H1 (cell line): ENCODE measurements around the gene KPNA4. TPM values are rescaled to one million over a fixed set of nuclear protein-coding genes. Genes with fewer than 3 reads are reported as not detected.

Source experiments
- CTCF ChIA-PET: fragments of 300-600 bp; sonication (Branson Sonifier 250); formaldehyde crosslinking; loops from one replicate; lab custom pipeline; 2021; ENCODE audit not compliant: partially characterized antibody; lab: Charles Lee
- POLR2A ChIA-PET: fragments of 300-600 bp; sonication (Branson Sonifier 250); formaldehyde crosslinking; loops from one replicate; lab custom pipeline; 2021; ENCODE audit warnings: inconsistent platforms; ENCODE audit not compliant: partially characterized antibody; lab: Charles Lee
- DNase-seq, 2 experiments: peaks; one replicate each; pipeline versions ENCODE4 v3.0.0 to v3.0.0-alpha.2; 2010 to 2022; ENCODE audit warnings: low spot score in 2 of 2, low read depth in 1 of 2, mixed read lengths in 1 of 2
- FAIRE-seq: peaks from 2 replicates; lab custom pipeline; 2011; peaks lifted over from hg19 to GRCh38; lab: Jason Lieb, UNC
- H2AFZ ChIP-seq: 2 replicates; pipeline ENCODE4 v1.8.1; 2012; ENCODE audit warnings: low read length, inconsistent platforms
- H2AK5ac ChIP-seq: 2 replicates; pipeline ENCODE4 v1.6.1; 2013; ENCODE audit warnings: low read depth, low read length
- H2BK120ac ChIP-seq: replicated peaks from 2 replicates; pipeline ENCODE3; 2013; ENCODE audit warnings: low read depth, low read length, inconsistent platforms
- H2BK12ac ChIP-seq: 2 replicates; pipeline ENCODE4 v1.6.1; 2013; ENCODE audit warnings: low read depth, low read length
- H2BK15ac ChIP-seq: 2 replicates; pipeline ENCODE4 v1.6.1; 2013; ENCODE audit warnings: low read length
- H2BK20ac ChIP-seq: 2 replicates; pipeline ENCODE4 v1.6.1; 2013; ENCODE audit warnings: low read length
- H2BK5ac ChIP-seq: 2 replicates; pipeline ENCODE4 v1.6.1; 2013; ENCODE audit warnings: low read depth, low read length
- H3K14ac ChIP-seq: 2 replicates; pipeline ENCODE4 v1.6.1; 2013; ENCODE audit warnings: inconsistent platforms; ENCODE audit not compliant: insufficient read length
- H3K18ac ChIP-seq: 2 replicates; pipeline ENCODE4 v1.6.1; 2013; ENCODE audit warnings: low read length; ENCODE audit errors: extremely low read depth
- H3K23ac ChIP-seq: 2 replicates; pipeline ENCODE4 v1.6.1; 2013; ENCODE audit warnings: inconsistent platforms; ENCODE audit not compliant: insufficient read length
- H3K23me2 ChIP-seq: 2 replicates; pipeline ENCODE4 v1.6.1; 2013; ENCODE audit warnings: low read depth, low read length
- H3K27ac ChIP-seq: 2 replicates; pipeline ENCODE4 v1.6.1; 2011; ENCODE audit warnings: low read depth, low read length, inconsistent platforms
- H3K27me3 ChIP-seq, 4 experiments: replicated peaks in 1 of 4; 1 replicate in 1 of 4; 2 replicates in 3 of 4; pipeline versions ENCODE4 v1.6.1 to v1.8.1; 2011 to 2013; ENCODE audit warnings: low read length in 3 of 4, mild to moderate bottlenecking in 3 of 4, inconsistent platforms in 2 of 4, mixed read lengths in 2 of 4, moderate library complexity in 1 of 4; ENCODE audit not compliant: control insufficient read depth in 3 of 4, insufficient read depth in 3 of 4; ENCODE audit errors: extremely low read depth in 1 of 4
- H3K36me3 ChIP-seq, 4 experiments: 2 replicates each; pipeline versions ENCODE4 v1.6.1 to v1.8.1; 2011 to 2013; ENCODE audit warnings: mild to moderate bottlenecking in 4 of 4, low read length in 3 of 4, moderate library complexity in 2 of 4, control low read depth in 1 of 4, inconsistent platforms in 1 of 4; ENCODE audit not compliant: insufficient read depth in 4 of 4, control insufficient read depth in 2 of 4
- H3K4ac ChIP-seq: replicated peaks from 2 replicates; pipeline ENCODE3; 2013; ENCODE audit warnings: low read length, low read depth, mixed read lengths, inconsistent platforms; ENCODE audit not compliant: insufficient read length
- H3K4me1 ChIP-seq, 4 experiments: replicated peaks in 1 of 4; 1 replicate in 1 of 4; 2 replicates in 3 of 4; pipeline versions ENCODE4 v1.6.1 to v1.8.1; 2011 to 2013; ENCODE audit warnings: low read length in 3 of 4, inconsistent platforms in 2 of 4, mixed read lengths in 1 of 4; ENCODE audit not compliant: insufficient read depth in 4 of 4, control insufficient read depth in 3 of 4
- H3K4me2 ChIP-seq, 2 experiments: 2 replicates each; pipeline versions ENCODE4 v1.6.1 to v1.8.1; 2011 to 2013; ENCODE audit warnings: low read depth in 2 of 2, low read length in 2 of 2, control low read depth in 1 of 2, inconsistent platforms in 1 of 2, mild to moderate bottlenecking in 1 of 2; ENCODE audit not compliant: insufficient read depth in 1 of 2
- H3K4me3 ChIP-seq, 4 experiments: fragments of 200-600, 300-600 bp in 1 of 4; sonication (generic), shearing (Covaris generic), sonication (Bioruptor Twin) in 1 of 4; 2 replicates each; pipeline versions ENCODE4 v1.5.1 to v1.8.1; 2011 to 2016; ENCODE audit warnings: low read length in 4 of 4, low read depth in 3 of 4, control low read depth in 2 of 4, inconsistent platforms in 2 of 4, mild to moderate bottlenecking in 2 of 4, mixed read lengths in 1 of 4, moderate library complexity in 1 of 4; ENCODE audit not compliant: insufficient read depth in 2 of 4; ENCODE audit errors: extremely low read depth in 1 of 4
- H3K56ac ChIP-seq: replicated peaks from 2 replicates; pipeline ENCODE3; 2013; ENCODE audit warnings: low read depth, mild to moderate bottlenecking, mixed read lengths, low read length, inconsistent platforms; ENCODE audit not compliant: insufficient read length
- H3K79me1 ChIP-seq: 2 replicates; pipeline ENCODE4 v1.6.1; 2013; ENCODE audit warnings: low read depth, low read length, control low read depth
- H3K79me2 ChIP-seq, 2 experiments: 2 replicates each; pipeline versions ENCODE4 v1.6.1 to v1.8.1; 2012 to 2013; ENCODE audit warnings: low read length in 2 of 2, mild to moderate bottlenecking in 2 of 2, inconsistent platforms in 1 of 2; ENCODE audit not compliant: insufficient read depth in 2 of 2, control insufficient read depth in 1 of 2
- H3K9ac ChIP-seq, 4 experiments: replicated peaks in 1 of 4; 1 replicate in 1 of 4; 2 replicates in 3 of 4; pipeline versions ENCODE4 v1.6.1 to v1.8.1; 2011 to 2013; ENCODE audit warnings: low read depth in 3 of 4, low read length in 3 of 4, control low read depth in 2 of 4, mild to moderate bottlenecking in 2 of 4, moderate library complexity in 2 of 4, inconsistent platforms in 1 of 4; ENCODE audit errors: extremely low read depth in 1 of 4
- H3K9me3 ChIP-seq, 2 experiments: 2 replicates each; pipeline versions ENCODE4 v1.6.1 to v1.8.1; 2012 to 2013; ENCODE audit warnings: mild to moderate bottlenecking in 2 of 2, moderate library complexity in 2 of 2, control low read depth in 1 of 2, inconsistent platforms in 1 of 2, low read depth in 1 of 2, low read length in 1 of 2, mixed read lengths in 1 of 2; ENCODE audit not compliant: insufficient read depth in 2 of 2
- H4K20me1 ChIP-seq, 2 experiments: replicated peaks in 1 of 2; 2 replicates each; pipeline versions ENCODE3 to v1.8.1; 2011 to 2013; ENCODE audit warnings: inconsistent platforms in 2 of 2, low read length in 2 of 2, mild to moderate bottlenecking in 1 of 2; ENCODE audit not compliant: insufficient read depth in 2 of 2, control insufficient read depth in 1 of 2
- H4K5ac ChIP-seq: 2 replicates; pipeline ENCODE4 v1.6.1; 2013; ENCODE audit warnings: low read length, low read depth, mixed read lengths, inconsistent platforms; ENCODE audit not compliant: insufficient read length
- H4K8ac ChIP-seq: 2 replicates; pipeline ENCODE4 v1.8.0; 2013; ENCODE audit warnings: mild to moderate bottlenecking, moderate library complexity, low read length, inconsistent platforms; ENCODE audit not compliant: insufficient read depth; ENCODE audit errors: extremely low read depth
- H4K91ac ChIP-seq: replicated peaks from 2 replicates; pipeline ENCODE3; 2013; ENCODE audit warnings: low read length, mixed read lengths, inconsistent platforms; ENCODE audit not compliant: insufficient read length
- EGR1 ChIP-seq: IDR thresholded peaks from 2 replicates; pipeline ENCODE4 v1.6.1; 2011; ENCODE audit warnings: low read depth, low read length, borderline replicate concordance
- HDAC6 ChIP-seq: IDR thresholded peaks from one replicate; pipeline ENCODE4 v1.7.1; 2012; ENCODE audit warnings: low read depth, mild to moderate bottlenecking, inconsistent platforms, low read length, moderate library complexity
- NANOG ChIP-seq: IDR thresholded peaks from 2 replicates; pipeline ENCODE4 v1.6.1; 2011; ENCODE audit warnings: low read length, low read depth, mild to moderate bottlenecking, inconsistent platforms; ENCODE audit not compliant: insufficient read depth, poor library complexity, severe bottlenecking
- RFX5 ChIP-seq: IDR thresholded peaks from 2 replicates; pipeline ENCODE4 v1.6.1; 2011; ENCODE audit warnings: low read depth, low read length, improper control_type of control experiment, borderline replicate concordance
- SIX5 ChIP-seq: IDR thresholded peaks from 2 replicates; pipeline ENCODE4 v1.6.1; 2011; ENCODE audit warnings: mild to moderate bottlenecking, low read depth, low read length
- SP1 ChIP-seq: IDR thresholded peaks from 2 replicates; pipeline ENCODE4 v1.6.1; 2011; ENCODE audit warnings: low read depth, low read length
- TBP ChIP-seq: IDR thresholded peaks from 2 replicates; pipeline ENCODE4 v1.6.1; 2011; ENCODE audit warnings: low read depth, low read length, improper control_type of control experiment
- WGBS, 2 experiments: shearing (Covaris generic) in 1 of 2; methylation state at CpG; one replicate each; pipeline versions ENCODE4 v1.1.6 to v1.1.7; 2013 to 2015; ENCODE audit warnings: low lambda C conversion rate in 2 of 2, mixed read lengths in 2 of 2, inconsistent platforms in 1 of 2, low coverage in 1 of 2, missing lambda C conversion rate in 1 of 2; ENCODE audit not compliant: insufficient replicate concordance in 2 of 2, insufficient coverage in 1 of 2, insufficient read length in 1 of 2; ENCODE audit errors: extremely low coverage in 1 of 2, missing lambda C conversion rate in 1 of 2; 5-methylcytosine and 5-hydroxymethylcytosine counted together
- polyA plus RNA-seq, 7 experiments: library from polyadenylated mRNA; depleted of rRNA in 3 of 7; stranded (reverse) in 5 of 7; unstranded in 2 of 7; fragments of >200 nt in 5 of 7; fragments of 200-250 nt in 2 of 7; gene quantifications; 1 replicate in 5 of 7; 2 replicates in 1 of 7; 4 replicates in 1 of 7; pipeline versions ENCODE4 v1.2.1 to v1.2.3, GENCODE V29; 2011 to 2013; ENCODE audit warnings: missing spikeins in 2 of 7, mixed read lengths in 2 of 7
- total RNA-seq: library from RNA; stranded (reverse); fragmentation: NEBNext Ultra II Directional; extraction: Animal tissue kit (Norgen Biotek cat#: 25700); gene quantifications from 2 replicates; pipeline ENCODE4 v1.2.1, GENCODE V29; 2021
- TF ChIP-seq, protein P1 (sequence below): IDR thresholded peaks from 2 replicates; pipeline ENCODE4 v1.6.1; 2012; ENCODE audit warnings: low read length, inconsistent platforms

KPNA4 gene
- total and polyA plus RNA-seq, 2 of the 8 experiments (the other 6 are each of a cell fraction or from before 2014, with no cell fraction given), result 13.2 to 81.9 TPM

DNA sequence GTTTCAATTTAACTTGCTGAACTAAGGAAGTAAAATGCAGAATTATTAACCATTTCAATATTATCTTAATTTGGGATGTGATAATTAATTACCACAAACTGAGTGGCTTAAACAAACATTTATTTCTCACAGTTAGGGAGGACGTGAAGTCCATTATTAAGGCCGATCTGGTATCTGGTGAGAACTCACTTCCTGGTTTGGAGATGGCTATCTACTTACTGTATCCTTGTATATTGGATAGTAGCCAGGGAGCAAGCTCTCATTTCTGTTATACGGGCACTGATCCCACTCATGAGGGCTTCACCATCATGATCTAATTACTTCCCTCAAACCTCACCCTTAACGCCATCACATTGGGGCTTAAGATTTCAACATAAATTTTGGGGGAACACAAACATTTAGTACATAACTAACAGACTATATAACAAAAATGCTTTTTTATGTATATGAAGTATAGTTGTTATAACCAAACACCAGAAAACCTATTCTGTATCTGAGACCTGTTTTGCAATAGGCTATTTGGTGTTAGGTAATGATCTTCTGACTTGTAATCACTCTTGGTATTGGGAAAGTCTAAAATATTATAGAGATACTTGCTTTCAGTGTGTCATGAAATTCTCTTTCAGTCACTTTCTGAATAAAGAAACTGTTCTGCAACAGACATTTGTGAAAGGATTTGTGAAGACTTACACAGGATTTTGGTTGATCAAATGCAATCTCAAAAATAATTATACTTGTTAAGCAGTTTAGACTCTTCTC lies 4.7 kb upstream of the KPNA4 start:
- Histone ChIP-seq H3K4ac (no peak overlapping the region), H3K18ac (no peak overlapping the region), H4K20me1 (no peaks in the 10 kb centered on the region), H3K23me2 (peaks cover 7% of the 10 kb centered on the region; the same call in 1 of the 2 replicates), H4K8ac (no peak overlapping the region), H3K14ac (no peak overlapping the region), H3K4me2 (no peak overlapping the region), H3K79me1 (no peaks in the 10 kb centered on the region), H3K36me3 (peaks cover 0 to 5% (median under 1%) of the 10 kb centered on the region in 4 experiments; a peak in 1 of 8 replicates), H3K27me3 (no peaks in the 10 kb centered on the region), H3K23ac (no peak overlapping the region), H4K5ac (no peak overlapping the region), H3K56ac (no peak overlapping the region), H3K79me2 (0 out of 4 replicates have a peak, but pooled peaks cover 0 to 4% of the 10 kb centered on the region in 2 experiments), H2BK120ac (no peak overlapping the region), H2BK20ac (no peak overlapping the region), H3K27ac (no peak overlapping the region)
- POLR2A ChIA-PET, result no interaction called here
- WGBS, 2 experiments, result 91% methylated on average over 4 of the region's 4 CpGs; no CpG with 5 or more reads in 1 of the 2 experiments
- CTCF ChIA-PET, result interaction anchor here (0.6 to 1.0 kb wide), 2 partner anchors 8 to 652 kb away, joined by 3 read pairs; no protein-coding TSS in a partner anchor
- no peak for DNase-seq
- TF ChIP-seq NANOG (no peak), SP1 (no peak), HDAC6 (no peak), EGR1 (no peak), RFX5 (no peak), TBP (no peak), SIX5 (no peak)
- TF ChIP-seq, protein P1, sequence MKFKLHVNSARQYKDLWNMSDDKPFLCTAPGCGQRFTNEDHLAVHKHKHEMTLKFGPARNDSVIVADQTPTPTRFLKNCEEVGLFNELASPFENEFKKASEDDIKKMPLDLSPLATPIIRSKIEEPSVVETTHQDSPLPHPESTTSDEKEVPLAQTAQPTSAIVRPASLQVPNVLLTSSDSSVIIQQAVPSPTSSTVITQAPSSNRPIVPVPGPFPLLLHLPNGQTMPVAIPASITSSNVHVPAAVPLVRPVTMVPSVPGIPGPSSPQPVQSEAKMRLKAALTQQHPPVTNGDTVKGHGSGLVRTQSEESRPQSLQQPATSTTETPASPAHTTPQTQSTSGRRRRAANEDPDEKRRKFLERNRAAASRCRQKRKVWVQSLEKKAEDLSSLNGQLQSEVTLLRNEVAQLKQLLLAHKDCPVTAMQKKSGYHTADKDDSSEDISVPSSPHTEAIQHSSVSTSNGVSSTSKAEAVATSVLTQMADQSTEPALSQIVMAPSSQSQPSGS, result no peak
- TF ChIP-seq, all 59 proteins: peak for 0
- peaks cover 7 to 16% of the 10 kb centered on the region in 2 experiments; a peak in 2 of 4 replicates for H3K9me3 ChIP-seq
- H2AK5ac ChIP-seq, result no peak overlapping the region
- H4K91ac ChIP-seq, result no peak overlapping the region
- H3K4me3 ChIP-seq, result no peak overlapping the region
- no peak overlapping the region for H2BK5ac ChIP-seq
- no peak overlapping the region for H2AFZ ChIP-seq
- no peak for FAIRE-seq
- no peaks in the 10 kb centered on the region; a peak in 3 of 7 replicates for H3K4me1 ChIP-seq
- H3K9ac ChIP-seq, result no peak overlapping the region
- H2BK15ac ChIP-seq, result no peak overlapping the region
- no peak overlapping the region for H2BK12ac ChIP-seq
